DLD1 (cell line): Measurements from ENCODE around the gene FAM120B.
"Not testable (repeated sequence)": the region's sequence is repeated elsewhere in the genome, so short reads cannot be mapped to it uniquely, and the experiment has no call there.

Experiments
- in situ Hi-C: cut with HindIII; loops from 2 replicates; pipeline ENCODE4 v1.10.0; 2017; ENCODE audit warnings: low sequenced_read_pairs

FAM120B gene

GRCh38 chr6:170409746-170410145 lies 103.2 kb downstream of the FAM120B start:
- in situ Hi-C loops: not testable (repeated sequence)

- in situ Hi-C loops: no loop called here
Measured at GRCh38 chr6:170410241-170410640, 103.7 kb downstream of the FAM120B start.

GRCh38 chr6:170415318-170415717 lies 108.8 kb downstream of the FAM120B start:
- in situ Hi-C loops: no loop called here

- in situ Hi-C loops: no loop called here
Measured at GRCh38 chr6:170416303-170416702, 109.7 kb downstream of the FAM120B start.

GRCh38 chr6:170416959-170417606 lies 110.5 kb downstream of the FAM120B start:
- in situ Hi-C loops: no loop called here

- in situ Hi-C loops: no loop called here
Measured at GRCh38 chr6:170417881-170418280, 111.3 kb downstream of the FAM120B start.

GRCh38 chr6:170420283-170420682 lies 113.7 kb downstream of the FAM120B start:
- in situ Hi-C loops: no loop called here

GRCh38 chr6:170420791-170421776 lies 114.5 kb downstream of the FAM120B start:
- in situ Hi-C loops: no loop called here

- in situ Hi-C loops: no loop called here
Measured at GRCh38 chr6:170421921-170422320, 115.4 kb downstream of the FAM120B start.

- in situ Hi-C loops: no loop called here
Measured at GRCh38 chr6:170423030-170423429, 116.5 kb downstream of the FAM120B start.

GRCh38 chr6:170423814-170424603 lies 117.5 kb downstream of the FAM120B start:
- in situ Hi-C loops: no loop called here

- in situ Hi-C loops: no loop called here
Measured at GRCh38 chr6:170424604-170425126, 118.1 kb downstream of the FAM120B start.

GRCh38 chr6:170429450-170429849 lies 122.9 kb downstream of the FAM120B start:
- in situ Hi-C loops: no loop called here

GRCh38 chr6:170433163-170434116 lies 126.9 kb downstream of the FAM120B start:
- in situ Hi-C loops: no loop called here

- in situ Hi-C loops: no loop called here
Measured at GRCh38 chr6:170434117-170434820, 127.7 kb downstream of the FAM120B start.

- in situ Hi-C loops: no loop called here
Measured at GRCh38 chr6:170434821-170435155, 128.2 kb downstream of the FAM120B start.

- in situ Hi-C loops: no loop called here
Measured at GRCh38 chr6:170435766-170436165, 129.2 kb downstream of the FAM120B start.

GRCh38 chr6:170436209-170436809 lies 129.8 kb downstream of the FAM120B start:
- in situ Hi-C loops: no loop called here
